ENCODE measurements around the gene NGRN. TPM values are rescaled to one million over a fixed set of nuclear protein-coding genes. Genes with fewer than 3 reads are reported as not detected.

Gene NGRN
- total RNA-seq, 1 experiment from 2014 or later = 137 TPM

- intact Hi-C loops (cut with micrococcal nuclease; ENCODE audit: unreplicated experiment) = no loop called here
- H3K36me3 ChIP-seq (ENCODE audit: control insufficient read depth, insufficient read depth, low read length) = no peaks in the 10 kb centered on the region
- peaks cover 5% of the 10 kb centered on the region; the same call in 1 of the 2 replicates for H3K4me1 ChIP-seq (ENCODE audit: control insufficient read depth, insufficient read depth, low read length)
- no TSS peak for BruUV-seq (replicated peaks)
- H3K27me3 ChIP-seq (ENCODE audit: control insufficient read depth, insufficient read depth, low read length) = no peaks in the 10 kb centered on the region
- H3K4me3 ChIP-seq (ENCODE audit: low read depth in 2 of 2, low read length in 2 of 2) = no peak overlapping the region
- H3K9me3 ChIP-seq (ENCODE audit: control insufficient read depth, insufficient read depth, low read depth, low read length) = no peaks in the 10 kb centered on the region
- no peak for ATAC-seq
- TF ChIP-seq SIN3A (IDR thresholded peaks at IDR 0.05; ENCODE audit: borderline replicate concordance, insufficient read depth, low read depth, low read length) (no peak), POLR2AphosphoS5 (IDR thresholded peaks at IDR 0.05; ENCODE audit: low read depth, low read length) (no peak), TCF7L2 (IDR thresholded peaks at IDR 0.05; ENCODE audit: low read depth, low read length) (no peak), REST (IDR thresholded peaks at IDR 0.05; ENCODE audit: insufficient read depth in 1 of 2, low read depth in 2 of 2, low read length in 1 of 2) (no peak), CTCF (IDR thresholded peaks at IDR 0.05) (no peak)
- DNase-seq (ENCODE audit: low read depth, low spot score) = no peak
- ChIA-PET POLR2A (no interaction called here), CTCF (no interaction called here)
- H3K27ac ChIP-seq (ENCODE audit: low read length) = no peak overlapping the region
- in situ Hi-C loops (cut with HindIII; ENCODE audit: low pct_unique_long_range_greater_than_20kb, low sequenced_read_pairs) = no loop called here
Measured at GRCh38 chr15:90300541-90300940, 35.1 kb downstream of the NGRN start.

- peaks cover 4% of the 10 kb centered on the region; the same call in 1 of the 2 replicates for H3K4me1 ChIP-seq (ENCODE audit: control insufficient read depth, insufficient read depth, low read length)
- in situ Hi-C loops (cut with HindIII; ENCODE audit: low pct_unique_long_range_greater_than_20kb, low sequenced_read_pairs) = no loop called here
- TF ChIP-seq SIN3A (IDR thresholded peaks at IDR 0.05; ENCODE audit: borderline replicate concordance, insufficient read depth, low read depth, low read length) = no peak
- peak; percentile 91 for TF ChIP-seq CTCF (IDR thresholded peaks at IDR 0.05)
- H3K9me3 ChIP-seq (ENCODE audit: control insufficient read depth, insufficient read depth, low read depth, low read length) = no peaks in the 10 kb centered on the region
- ATAC-seq (peak; percentile 90), DNase-seq (ENCODE audit: low read depth, low spot score) (peak; percentile 18)
- no peak overlapping the region for H3K27ac ChIP-seq (ENCODE audit: low read length)
- H3K4me3 ChIP-seq (ENCODE audit: low read depth in 2 of 2, low read length in 2 of 2) = no peak overlapping the region
- intact Hi-C loops (cut with micrococcal nuclease; ENCODE audit: unreplicated experiment) = no loop called here
- CTCF ChIA-PET = no interaction called here
- no peaks in the 10 kb centered on the region for H3K36me3 ChIP-seq (ENCODE audit: control insufficient read depth, insufficient read depth, low read length)
- BruUV-seq (replicated peaks) = no TSS peak
- POLR2A ChIA-PET = no interaction called here
- H3K27me3 ChIP-seq (ENCODE audit: control insufficient read depth, insufficient read depth, low read length) = no peaks in the 10 kb centered on the region
Measured at GRCh38 chr15:90300988-90301706, 35.7 kb downstream of the NGRN start.

Measured in Panc1 (cell line).